CD14-positive monocyte (primary cell): ENCODE results near the gene AKAIN1. TPM values are rescaled to one million over a fixed set of nuclear protein-coding genes. Genes with fewer than 3 reads are reported as not detected.

ENCODE experiments used
- DNase-seq, 3 donors: peaks; one replicate each; pipeline ENCODE4 v3.0.0-alpha.2; 2011 to 2022
- H2AFZ ChIP-seq: 2 replicates; pipeline ENCODE4 v1.6.0; 2012; ENCODE audit warnings: mild to moderate bottlenecking, low read depth, low read length, inconsistent platforms; ENCODE audit not compliant: insufficient read depth, poor library complexity, severe bottlenecking
- H3K27ac ChIP-seq, 2 donors: 1 replicate in 1 of 2; 2 replicates in 1 of 2; pipeline ENCODE4 v1.5.1; 2012 to 2013; ENCODE audit warnings: low read length in 2 of 2, control low read depth in 1 of 2, inconsistent platforms in 1 of 2, low read depth in 1 of 2, mild to moderate bottlenecking in 1 of 2
- H3K27me3 ChIP-seq, 2 donors: one replicate each; pipeline versions ENCODE4 v1.6.0 to v1.6.1; 2011 to 2013; ENCODE audit warnings: low read length in 2 of 2; ENCODE audit not compliant: control insufficient read depth in 2 of 2, insufficient read depth in 2 of 2
- H3K36me3 ChIP-seq, 2 donors: replicated peaks in 1 of 2; 1 replicate in 1 of 2; 2 replicates in 1 of 2; pipeline versions ENCODE4 v1.5.1 to v1.6.1; 2012 to 2013; ENCODE audit warnings: low read length in 2 of 2, control low read depth in 1 of 2, inconsistent platforms in 1 of 2, mild to moderate bottlenecking in 1 of 2; ENCODE audit not compliant: insufficient read depth in 2 of 2, control insufficient read depth in 1 of 2
- H3K4me1 ChIP-seq, 2 donors: 1 replicate in 1 of 2; 2 replicates in 1 of 2; pipeline versions ENCODE4 v1.5.1 to v1.6.1; 2012 to 2013; ENCODE audit warnings: low read length in 2 of 2, control low read depth in 1 of 2, inconsistent platforms in 1 of 2, mild to moderate bottlenecking in 1 of 2, moderate library complexity in 1 of 2; ENCODE audit not compliant: insufficient read depth in 2 of 2, control insufficient read depth in 1 of 2
- H3K4me2 ChIP-seq: replicated peaks from 2 replicates; pipeline ENCODE3; 2012; ENCODE audit warnings: low read length, moderate library complexity, mild to moderate bottlenecking; ENCODE audit not compliant: poor library complexity, severe bottlenecking; ENCODE audit errors: extremely low read depth
- H3K4me3 ChIP-seq, 3 experiments: fragments of 200-600 bp in 1 of 3; sonication (generic) in 1 of 3; replicated peaks in 1 of 3; 1 replicate in 2 of 3; 2 replicates in 1 of 3; pipeline ENCODE4 v1.5.1; 2011 to 2013; ENCODE audit warnings: low read length in 3 of 3, mild to moderate bottlenecking in 3 of 3, control low read depth in 2 of 3, low read depth in 2 of 3, inconsistent platforms in 1 of 3, moderate library complexity in 1 of 3
- H3K79me2 ChIP-seq: 2 replicates; pipeline ENCODE4 v1.6.0; 2012; ENCODE audit warnings: mild to moderate bottlenecking, control low read depth, inconsistent platforms, low read length, moderate library complexity; ENCODE audit not compliant: insufficient read depth
- H3K9ac ChIP-seq: 2 replicates; pipeline ENCODE4 v1.6.0; 2017; ENCODE audit warnings: low read length, mild to moderate bottlenecking; ENCODE audit not compliant: insufficient read depth, poor library complexity, severe bottlenecking
- H3K9me3 ChIP-seq, 2 donors: replicated peaks in 1 of 2; 1 replicate in 1 of 2; 2 replicates in 1 of 2; pipeline versions ENCODE4 v1.5.1 to v1.6.1; 2012 to 2013; ENCODE audit warnings: low read length in 2 of 2, control low read depth in 1 of 2; ENCODE audit not compliant: control insufficient read depth in 1 of 2, insufficient read depth in 1 of 2
- H4K20me1 ChIP-seq: 2 replicates; pipeline ENCODE4 v1.6.0; 2012; ENCODE audit warnings: mild to moderate bottlenecking, low read length, control low read depth, moderate library complexity; ENCODE audit not compliant: insufficient read depth
- H3K27ac Mint-ChIP-seq, 7 donors: one replicate each; pipeline ENCODE4 v1.8.0; 2020; ENCODE audit warnings: mild to moderate bottlenecking in 7 of 7, mixed read lengths in 7 of 7, moderate library complexity in 6 of 7, inconsistent platforms in 2 of 7
- H3K27me3 Mint-ChIP-seq, 3 donors: one replicate each; pipeline ENCODE4 v1.8.0; 2021 to 2022; ENCODE audit warnings: low read depth in 3 of 3, mild to moderate bottlenecking in 3 of 3, mixed read lengths in 3 of 3, moderate library complexity in 3 of 3, inconsistent platforms in 1 of 3
- H3K36me3 Mint-ChIP-seq, 2 donors: one replicate each; pipeline ENCODE4 v1.8.0; 2020; ENCODE audit warnings: mixed read lengths in 2 of 2, inconsistent platforms in 1 of 2, mild to moderate bottlenecking in 1 of 2
- H3K4me1 Mint-ChIP-seq: one replicate; pipeline ENCODE4 v1.8.0; 2020; ENCODE audit warnings: mild to moderate bottlenecking, mixed read lengths
- H3K4me3 Mint-ChIP-seq, 2 donors: one replicate each; pipeline ENCODE4 v1.8.0; 2020; ENCODE audit warnings: mild to moderate bottlenecking in 2 of 2, mixed read lengths in 2 of 2, moderate library complexity in 1 of 2
- H3K9me3 Mint-ChIP-seq, 7 donors: one replicate each; pipeline ENCODE4 v1.8.0; 2020 to 2022; ENCODE audit warnings: mixed read lengths in 7 of 7, mild to moderate bottlenecking in 6 of 7, moderate library complexity in 6 of 7, inconsistent platforms in 2 of 7
- CTCF ChIP-seq: fragments of 200-600 bp; IDR thresholded peaks from one replicate; pipeline ENCODE4 v1.8.0; 2022; ENCODE audit warnings: antibody characterized with exemption, mild to moderate bottlenecking
- WGBS: methylation state at CpG from one replicate; pipeline ENCODE4 v1.1.5; 2013; ENCODE audit warnings: missing lambda C conversion rate; ENCODE audit not compliant: insufficient coverage; 5-methylcytosine and 5-hydroxymethylcytosine counted together
- intact Hi-C, 2 donors: fragments of 100-400 bp; cut with micrococcal nuclease; formaldehyde crosslinking; loops; one replicate each; pipeline versions ENCODE4 v1.15.0 to v1.15.1; 2023
- polyA plus RNA-seq, 3 donors: library from polyadenylated mRNA; depleted of rRNA in 1 of 3; unstranded in 2 of 3; stranded (reverse) in 1 of 3; fragments of 300-500 nt in 2 of 3; fragments of >200 nt in 1 of 3; fragmentation: Illumina TruSeq in 2 of 3; gene quantifications; 1 replicate in 2 of 3; 2 replicates in 1 of 3; pipeline ENCODE4 v1.2.3, GENCODE V29; 2012 to 2021

The AKAIN1 gene
- polyA plus RNA-seq, 3 donors = not detected

GRCh38 chr18:5110266-5110665 is 86.8 kb downstream of the AKAIN1 start:
- no peaks in the 10 kb centered on the region for H3K27me3 ChIP-seq
- no peaks in the 10 kb centered on the region for H4K20me1 ChIP-seq
- H3K4me3 Mint-ChIP-seq = no peak overlapping the region
- no peak for DNase-seq
- no peak overlapping the region for H3K27ac Mint-ChIP-seq
- TF ChIP-seq CTCF = no peak
- no peak overlapping the region for H3K9ac ChIP-seq
- H3K9me3 Mint-ChIP-seq = peaks cover 0 to 6% (median 2%) of the 10 kb centered on the region in 7 donors
- H3K27ac ChIP-seq = no peak overlapping the region
- intact Hi-C loops = no loop called here
- H3K27me3 Mint-ChIP-seq = peaks cover 0 to 3% (median 0%) of the 10 kb centered on the region in 3 donors
- H3K4me2 ChIP-seq = no peak overlapping the region
- no peaks in the 10 kb centered on the region for H3K36me3 Mint-ChIP-seq
- H3K4me3 ChIP-seq = no peak overlapping the region
- no peaks in the 10 kb centered on the region for H3K4me1 Mint-ChIP-seq
- H3K36me3 ChIP-seq = no peaks in the 10 kb centered on the region
- H3K79me2 ChIP-seq = no peaks in the 10 kb centered on the region
- H3K9me3 ChIP-seq = no peaks in the 10 kb centered on the region
- no peak overlapping the region for H2AFZ ChIP-seq
- no peaks in the 10 kb centered on the region for H3K4me1 ChIP-seq

- peaks cover 0 to 3% (median 0%) of the 10 kb centered on the region in 3 donors for H3K27me3 Mint-ChIP-seq
- H3K9me3 Mint-ChIP-seq = no peaks in the 10 kb centered on the region
- 0% methylated on average over 1 of the region's 2 CpGs for WGBS
- Histone ChIP-seq H3K4me1 (no peaks in the 10 kb centered on the region), H3K9ac (no peak overlapping the region), H3K36me3 (no peaks in the 10 kb centered on the region), H2AFZ (no peak overlapping the region), H4K20me1 (no peaks in the 10 kb centered on the region), H3K9me3 (no peaks in the 10 kb centered on the region), H3K27ac (no peak overlapping the region), H3K79me2 (no peaks in the 10 kb centered on the region), H3K4me3 (no peak overlapping the region), H3K27me3 (no peaks in the 10 kb centered on the region), H3K4me2 (no peak overlapping the region)
- no peaks in the 10 kb centered on the region for H3K36me3 Mint-ChIP-seq
- intact Hi-C loops = no loop called here
- no peak for TF ChIP-seq CTCF
- no peak overlapping the region for H3K27ac Mint-ChIP-seq
- no peaks in the 10 kb centered on the region for H3K4me1 Mint-ChIP-seq
- no peak overlapping the region for H3K4me3 Mint-ChIP-seq
- DNase-seq = no peak
Measured at GRCh38 chr18:5107988-5108387, 89.1 kb downstream of the AKAIN1 start.
